DOHH2 (cell line): ENCODE measurements around the gene PAH.

ENCODE experiments used
- H3F3A ChIP-seq: fragments of 200-600 bp; sonication (generic), shearing (Covaris generic); 2 replicates; pipeline ENCODE4 v1.6.0; 2016; ENCODE audit warnings: antibody characterized with exemption, mild to moderate bottlenecking; ENCODE audit not compliant: control insufficient read depth, insufficient read depth
- H3K27ac ChIP-seq: fragments of 200-600 bp; sonication (generic); 2 replicates; pipeline ENCODE4 v1.5.1; 2014; ENCODE audit warnings: low read depth, mild to moderate bottlenecking, low read length, moderate library complexity
- H3K27me3 ChIP-seq: fragments of 200-600 bp; sonication (generic); 2 replicates; pipeline ENCODE4 v1.6.1; 2014; ENCODE audit warnings: mild to moderate bottlenecking, low read length, mixed read lengths; ENCODE audit not compliant: control insufficient read depth
- H3K36me3 ChIP-seq: fragments of 200-600 bp; sonication (generic); 2 replicates; pipeline ENCODE4 v1.6.1; 2014; ENCODE audit warnings: mild to moderate bottlenecking, low read length, moderate library complexity, mixed read lengths; ENCODE audit not compliant: control insufficient read depth
- H3K4me1 ChIP-seq: fragments of 200-600 bp; sonication (generic); 2 replicates; pipeline ENCODE4 v1.6.1; 2014; ENCODE audit warnings: mild to moderate bottlenecking, low read length, mixed read lengths; ENCODE audit not compliant: control insufficient read depth
- H3K4me2 ChIP-seq: fragments of 200-600 bp; sonication (generic); 2 replicates; pipeline ENCODE4 v1.6.0; 2014; ENCODE audit warnings: mild to moderate bottlenecking, low read length, moderate library complexity
- H3K4me3 ChIP-seq: fragments of 200-600 bp; sonication (generic); 2 replicates; pipeline ENCODE4 v1.5.1; 2014; ENCODE audit warnings: mild to moderate bottlenecking, low read length, mixed read lengths
- H3K79me2 ChIP-seq: fragments of 200-600 bp; sonication (generic); 2 replicates; pipeline ENCODE4 v1.6.1; 2014; ENCODE audit warnings: mild to moderate bottlenecking, low read length, mixed read lengths; ENCODE audit not compliant: control insufficient read depth
- H3K9me2 ChIP-seq: fragments of 200-600 bp; sonication (generic); replicated peaks from 2 replicates; pipeline ENCODE4 v1.6.1; 2014; ENCODE audit warnings: mild to moderate bottlenecking, low read length, mixed read lengths; ENCODE audit not compliant: control insufficient read depth
- H3K9me3 ChIP-seq: fragments of 200-600 bp; sonication (generic); 2 replicates; pipeline ENCODE4 v1.6.1; 2014; ENCODE audit warnings: antibody characterized with exemption, low read length, mixed read lengths; ENCODE audit not compliant: control insufficient read depth, insufficient read depth
- H4K20me1 ChIP-seq: fragments of 200-600 bp; sonication (generic); 2 replicates; pipeline ENCODE4 v1.6.0; 2014; ENCODE audit warnings: low read depth, mild to moderate bottlenecking, antibody characterized with exemption, low read length, moderate library complexity; ENCODE audit not compliant: control insufficient read depth, insufficient read depth
- CTCF ChIP-seq: fragments of 200-600 bp; sonication (generic); IDR thresholded peaks from one replicate; pipeline ENCODE4 v1.5.1; 2014; ENCODE audit warnings: antibody characterized with exemption, mild to moderate bottlenecking, low read depth, low read length; ENCODE audit not compliant: poor library complexity, severe bottlenecking
- EZH2phosphoT487 ChIP-seq: fragments of 200-600 bp; sonication (generic); IDR thresholded peaks from 2 replicates; pipeline ENCODE4 v1.6.1; 2017; ENCODE audit warnings: borderline replicate concordance, mild to moderate bottlenecking, antibody characterized with exemption, low read length, moderate library complexity, mixed read lengths

The PAH gene

GRCh38 chr12:102951841-102952240 lies 34.8 kb upstream of the PAH start:
- H3K36me3 ChIP-seq = no peaks in the 10 kb centered on the region
- H3K79me2 ChIP-seq = no peaks in the 10 kb centered on the region
- TF ChIP-seq EZH2phosphoT487 (no peak), CTCF (no peak)
- no peak overlapping the region for H3K4me3 ChIP-seq
- no peak overlapping the region for H3K27ac ChIP-seq
- no peaks in the 10 kb centered on the region for H3K4me1 ChIP-seq
- no peak overlapping the region for H3K4me2 ChIP-seq
- no peaks in the 10 kb centered on the region for H4K20me1 ChIP-seq
- no peaks in the 10 kb centered on the region for H3K9me2 ChIP-seq
- H3K9me3 ChIP-seq = no peaks in the 10 kb centered on the region
- H3F3A ChIP-seq = no peaks in the 10 kb centered on the region
- H3K27me3 ChIP-seq = peaks cover 11% of the 10 kb centered on the region; the same call in 1 of the 2 replicates

GRCh38 chr12:102950950-102951619 lies 34.0 kb upstream of the PAH start:
- H4K20me1 ChIP-seq = no peaks in the 10 kb centered on the region
- H3K27me3 ChIP-seq = peaks cover 11% of the 10 kb centered on the region; the same call in 1 of the 2 replicates
- no peak overlapping the region for H3K27ac ChIP-seq
- no peaks in the 10 kb centered on the region for H3K9me2 ChIP-seq
- no peaks in the 10 kb centered on the region for H3K36me3 ChIP-seq
- H3K9me3 ChIP-seq = no peaks in the 10 kb centered on the region
- no peaks in the 10 kb centered on the region for H3F3A ChIP-seq
- H3K4me2 ChIP-seq = no peak overlapping the region
- no peak overlapping the region for H3K4me3 ChIP-seq
- TF ChIP-seq CTCF (no peak), EZH2phosphoT487 (no peak)
- H3K4me1 ChIP-seq = no peaks in the 10 kb centered on the region
- no peaks in the 10 kb centered on the region for H3K79me2 ChIP-seq

- TF ChIP-seq CTCF = no peak
- no peak for TF ChIP-seq EZH2phosphoT487
- Histone ChIP-seq H3K9me2 (no peaks in the 10 kb centered on the region), H3K27ac (no peak overlapping the region), H3K79me2 (no peaks in the 10 kb centered on the region), H3K4me2 (no peak overlapping the region), H3K27me3 (peaks cover 11% of the 10 kb centered on the region; the same call in 1 of the 2 replicates), H3K9me3 (no peaks in the 10 kb centered on the region), H3K4me1 (no peaks in the 10 kb centered on the region), H3K36me3 (no peaks in the 10 kb centered on the region), H4K20me1 (no peaks in the 10 kb centered on the region), H3F3A (no peaks in the 10 kb centered on the region), H3K4me3 (no peak overlapping the region)
Measured at GRCh38 chr12:102950107-102950949, 33.3 kb upstream of the PAH start.
